NB4 (cell line): ENCODE results near the gene BICDL2.

Experiments
- CTCF ChIP-seq: IDR thresholded peaks from one replicate; pipeline ENCODE4 v1.5.1; 2012; ENCODE audit warnings: low read depth, low read length
- POLR2A ChIP-seq: IDR thresholded peaks from 2 replicates; pipeline ENCODE4 v1.6.1; 2011; ENCODE audit warnings: mild to moderate bottlenecking; ENCODE audit not compliant: insufficient read length; ENCODE audit errors: extremely low read depth
- TF ChIP-seq, protein P1 (sequence below): IDR thresholded peaks from 2 replicates; pipeline ENCODE4 v1.6.1; 2011; ENCODE audit warnings: low read depth, low read length

- TF ChIP-seq CTCF (no peak), POLR2A (no peak)
- TF ChIP-seq, protein P1, sequence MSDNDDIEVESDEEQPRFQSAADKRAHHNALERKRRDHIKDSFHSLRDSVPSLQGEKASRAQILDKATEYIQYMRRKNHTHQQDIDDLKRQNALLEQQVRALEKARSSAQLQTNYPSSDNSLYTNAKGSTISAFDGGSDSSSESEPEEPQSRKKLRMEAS, result no peak
Measured at GRCh38 chr16:3062553-3062952, 25.8 kb upstream of the BICDL2 start.
